DMS79 (cell line): Measurements from ENCODE around the gene TRAF1.

Source experiments
- DNase-seq: peaks from one replicate; lab custom pipeline; 2025; lab: John Stamatoyannopoulos, UW

TRAF1 gene

DNA sequence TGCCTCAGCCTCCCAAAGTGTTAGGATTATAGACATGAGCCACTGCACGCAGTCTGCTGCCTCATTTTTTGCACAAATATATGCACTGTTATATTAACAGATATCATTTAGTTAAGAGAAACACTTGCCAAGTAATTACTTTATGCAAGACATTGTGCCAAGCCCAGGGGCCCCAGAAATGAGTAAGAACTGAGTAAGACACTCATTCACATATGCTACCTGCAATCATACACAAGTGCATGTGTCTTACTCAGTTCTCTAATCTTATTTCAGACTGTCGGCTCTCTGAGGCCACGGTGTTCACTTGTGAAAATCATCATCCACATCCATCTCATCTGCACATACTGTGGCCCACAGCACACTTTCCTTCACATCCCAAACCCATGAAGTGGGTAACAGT is 16.0 kb downstream of the TRAF1 start:
- no peak for DNase-seq

DNA sequence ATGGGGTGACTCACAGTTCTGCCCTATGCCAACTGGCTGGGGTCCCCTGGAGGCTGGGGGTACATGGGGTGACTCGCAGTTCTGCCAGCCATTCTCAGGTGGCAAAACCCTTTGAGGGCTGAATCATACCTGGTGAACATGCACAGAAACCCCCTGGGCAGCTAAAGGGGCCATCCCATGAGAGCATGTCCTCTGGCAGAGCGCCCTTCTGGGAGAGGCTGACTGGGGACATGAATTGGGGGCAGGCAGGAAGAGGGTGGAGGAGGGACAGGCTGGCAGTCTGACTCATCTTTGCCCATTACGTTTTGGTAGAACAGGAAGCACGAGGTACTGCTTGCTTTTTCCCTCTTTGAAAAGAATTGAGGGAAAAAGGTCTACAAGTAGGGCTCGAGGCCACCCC is 16.7 kb downstream of the TRAF1 start:
- no peak for DNase-seq

DNA sequence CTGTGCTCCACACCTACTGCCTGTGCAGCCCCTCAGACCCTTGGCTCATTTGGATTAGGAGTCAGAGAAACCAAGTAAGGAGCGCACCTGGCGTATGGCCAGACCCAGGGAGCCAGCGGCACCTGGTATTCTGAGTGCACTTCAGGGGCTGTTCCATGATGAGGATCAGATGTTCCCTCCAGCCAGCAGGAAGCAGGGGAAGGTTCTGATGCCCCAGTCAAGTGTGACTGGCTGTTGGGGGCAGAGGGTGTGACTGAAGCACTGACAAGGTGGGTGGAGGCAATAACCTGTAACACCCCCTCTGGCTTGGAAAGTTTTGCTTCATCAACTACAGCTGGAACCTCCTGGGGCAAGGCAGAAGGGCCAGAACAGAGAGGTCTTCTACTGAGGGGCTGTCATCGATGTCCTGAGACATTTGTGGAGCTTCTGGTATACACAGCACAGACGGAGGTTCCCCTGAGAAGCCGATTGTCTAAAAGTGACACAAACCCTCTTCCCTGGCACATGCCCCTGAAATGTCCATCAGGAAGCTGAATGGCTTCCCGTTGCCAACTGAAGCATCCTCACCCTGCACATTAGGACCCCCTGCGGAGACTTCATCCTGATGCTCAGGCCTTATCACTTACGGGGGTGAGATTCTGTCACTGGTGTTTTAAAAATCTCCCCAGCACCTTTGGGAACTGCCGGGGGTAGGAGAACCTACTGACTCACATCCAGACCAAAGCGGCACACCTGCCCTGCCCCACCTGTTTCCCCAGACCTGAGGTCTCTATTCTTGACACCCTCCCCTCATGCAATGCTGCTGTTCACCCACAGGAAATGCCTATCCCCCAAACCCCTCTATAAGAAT is 21.1 kb downstream of the TRAF1 start:
- peak; percentile 90 for DNase-seq

DNA sequence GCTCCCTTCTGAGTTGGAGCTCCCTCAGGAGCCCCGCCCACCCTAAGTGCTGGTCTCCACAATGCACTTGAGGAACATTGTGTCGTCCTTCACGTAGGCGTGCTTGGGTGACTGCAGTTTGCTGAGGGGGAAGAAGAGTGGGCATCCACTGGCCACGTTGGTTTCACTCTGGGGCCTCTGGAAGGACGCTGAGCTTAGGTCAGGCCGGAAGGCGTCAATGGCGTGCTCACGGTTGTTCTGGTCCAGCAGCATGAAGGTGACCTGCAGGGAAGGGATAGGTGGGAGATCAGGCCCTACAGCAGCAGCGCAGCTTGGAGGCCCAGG is 21.7 kb downstream of the TRAF1 start:
- no peak for DNase-seq

DNA sequence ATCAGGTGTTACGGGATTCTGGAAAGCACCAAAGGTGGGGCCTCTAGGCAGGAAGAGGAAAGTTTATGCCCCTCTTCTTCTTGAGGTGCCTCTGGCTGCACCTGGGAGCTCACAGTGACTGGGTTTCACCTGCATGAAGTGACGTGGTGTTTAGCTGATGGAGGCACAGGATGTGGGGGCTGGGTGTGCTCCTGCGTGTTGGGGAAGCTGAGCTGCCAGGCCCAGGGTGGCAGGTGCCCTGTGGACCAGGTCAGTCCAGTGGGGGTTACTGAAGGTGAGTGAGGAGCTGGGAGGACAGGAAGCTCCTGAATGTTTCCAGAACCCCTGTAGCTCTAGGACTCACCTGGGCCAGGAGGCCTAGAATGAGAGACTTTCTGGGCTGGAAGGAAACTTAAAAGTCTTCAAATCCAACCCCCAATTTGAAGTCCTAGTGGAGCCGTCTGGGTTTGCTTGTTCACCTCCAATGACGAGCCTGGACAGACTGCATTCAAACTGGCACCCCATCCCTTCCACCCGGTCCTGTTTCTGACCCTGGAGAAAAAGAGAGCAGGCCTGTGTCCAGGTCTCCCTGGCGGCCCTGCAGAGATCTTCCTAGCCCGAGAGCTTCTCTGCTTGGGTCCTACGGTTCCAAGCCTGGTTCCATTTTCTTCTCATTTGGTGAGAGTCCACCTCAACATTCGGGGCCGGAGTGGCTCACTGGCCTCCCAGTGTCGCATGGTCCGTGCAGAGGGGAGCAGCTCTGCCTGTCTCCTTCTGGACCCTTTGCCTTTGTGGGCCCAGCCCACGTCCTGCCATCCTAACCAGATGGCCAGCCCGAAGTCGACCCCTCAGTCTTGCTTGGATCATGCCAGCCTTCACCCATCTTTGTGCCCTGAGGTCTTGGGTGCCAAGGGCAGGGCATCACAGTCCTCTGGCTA is 22.3 kb downstream of the TRAF1 start:
- DNase-seq = no peak

DNA sequence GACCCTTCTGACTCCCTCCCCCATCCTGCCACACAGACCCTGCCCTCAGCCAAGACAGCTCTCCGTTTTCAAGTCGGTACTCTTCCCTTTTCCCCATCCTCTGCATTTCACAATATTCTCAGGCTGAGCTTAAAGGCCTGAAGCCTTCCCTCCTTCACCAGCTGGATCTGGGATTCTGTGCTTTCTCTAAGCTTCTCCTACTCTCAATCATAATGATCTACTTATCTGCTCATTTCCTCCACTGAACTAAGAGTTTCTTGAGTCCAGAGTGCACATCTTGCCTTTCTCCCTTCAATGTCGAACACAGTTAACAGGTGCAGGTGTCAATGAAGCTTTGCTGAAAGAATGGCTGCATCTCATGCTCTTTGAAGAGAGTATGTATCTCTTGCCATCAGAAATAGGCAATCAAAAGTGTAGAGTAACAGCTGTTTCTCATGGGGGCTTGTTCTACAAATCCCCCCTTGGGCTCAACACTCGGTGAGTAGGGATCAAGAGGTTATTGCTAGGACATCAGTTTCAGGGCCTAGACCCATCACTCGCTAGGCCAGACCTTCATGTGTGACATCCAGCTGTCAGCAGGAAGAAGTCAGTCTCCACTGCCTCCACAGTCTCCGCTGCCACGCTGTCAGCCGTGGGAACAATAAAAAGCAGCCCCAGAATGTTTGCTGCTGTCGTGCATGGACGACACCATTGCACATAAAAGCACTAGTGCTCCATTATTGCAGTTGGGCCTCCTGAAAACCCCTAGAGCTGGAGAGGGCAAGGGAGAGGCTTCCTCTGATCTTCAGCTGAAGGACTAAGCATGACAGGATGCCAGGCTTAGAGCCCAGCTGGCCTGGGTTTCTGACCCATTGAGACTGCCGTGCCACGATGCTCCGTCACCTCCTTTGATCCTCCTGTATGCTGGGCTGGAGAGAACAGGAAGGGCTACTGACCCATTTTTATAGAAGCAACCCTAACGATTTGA is 23.7 kb downstream of the TRAF1 start:
- peak; percentile 83 for DNase-seq

DNA sequence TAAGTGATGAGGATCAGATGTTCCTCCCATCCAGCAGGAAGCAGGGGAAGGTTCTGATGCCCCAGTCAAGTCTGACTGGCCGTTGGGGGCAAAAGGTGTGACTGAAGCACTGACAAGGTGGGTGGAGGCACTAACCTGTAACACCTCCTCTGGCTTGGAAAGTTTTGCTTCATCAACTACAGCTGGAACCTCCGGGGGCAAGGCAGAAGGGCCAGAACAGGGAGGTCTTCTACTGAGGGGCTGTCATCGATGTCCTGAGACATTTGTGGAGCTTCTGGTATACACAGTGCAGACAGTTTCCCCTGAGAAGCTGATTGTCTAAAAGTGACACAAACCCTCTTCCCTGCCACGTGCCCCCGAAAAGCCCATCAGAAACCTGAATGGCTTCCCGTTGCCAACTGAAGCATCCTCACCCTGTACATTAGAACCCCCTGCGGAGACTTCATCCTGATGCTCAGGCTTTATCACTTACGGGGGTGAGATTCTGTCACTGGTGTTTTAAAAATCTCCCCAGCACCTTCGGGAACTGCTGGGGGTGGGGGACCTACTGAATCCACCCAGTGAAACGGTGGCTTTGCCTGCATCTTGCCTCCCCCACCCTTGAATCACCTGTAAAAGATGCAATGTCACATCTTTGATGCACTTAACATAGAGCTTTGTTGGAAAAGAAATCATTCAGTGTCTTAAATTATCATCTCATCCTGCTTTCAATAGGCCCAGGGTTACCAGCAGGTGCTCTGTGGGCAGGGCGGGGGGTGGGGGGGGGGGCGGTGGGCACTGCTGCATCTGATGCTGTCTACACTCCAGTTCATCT is 24.6 kb downstream of the TRAF1 start:
- DNase-seq = peak; percentile 88

DNA sequence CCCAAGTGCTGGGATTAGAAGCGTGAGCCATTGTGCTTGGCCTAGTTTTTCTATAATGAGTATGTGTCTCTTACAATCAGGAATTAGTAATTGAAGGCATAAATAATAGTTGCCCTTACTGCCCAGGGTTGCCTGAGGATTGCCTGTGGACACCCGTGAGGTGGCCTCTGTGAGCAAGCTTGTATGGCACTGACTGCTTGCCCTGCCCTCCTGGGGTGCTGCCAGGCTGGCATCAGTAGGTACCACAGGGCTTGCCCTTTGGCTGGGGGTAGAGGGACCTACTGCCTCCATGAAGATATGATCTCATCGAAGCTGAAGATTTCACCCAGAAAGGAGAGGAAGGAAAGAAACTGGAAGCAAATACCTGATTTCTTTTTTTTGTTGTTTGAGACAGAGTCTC is 25.8 kb downstream of the TRAF1 start:
- no peak for DNase-seq

DNA sequence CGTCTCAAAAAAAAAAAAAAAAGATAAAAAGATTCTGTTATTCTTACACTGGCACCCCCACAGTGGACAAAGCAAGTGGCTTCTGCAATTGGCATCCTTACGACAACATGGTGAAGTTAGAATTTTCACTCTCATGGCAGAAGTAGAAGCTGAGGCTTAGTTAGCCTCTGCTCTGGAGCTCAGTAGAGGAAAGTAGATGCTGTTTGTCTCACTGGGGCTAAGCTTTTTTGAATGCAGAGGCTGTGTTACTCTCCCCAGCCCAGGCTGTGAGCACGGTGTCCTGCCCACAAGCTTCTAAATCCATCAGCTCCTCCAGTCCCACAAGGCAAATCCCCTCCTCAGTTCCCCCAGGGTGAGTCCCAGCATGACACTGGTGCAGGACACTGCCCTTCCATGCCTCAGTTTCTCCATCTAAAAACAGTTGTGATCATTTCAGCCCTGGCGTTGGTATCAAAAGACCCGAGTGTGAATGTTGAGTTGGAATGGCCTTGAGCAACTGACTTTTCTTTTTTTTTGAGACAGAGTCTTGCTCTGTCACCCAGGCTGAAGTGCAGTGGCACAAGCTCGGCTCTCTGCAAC is 27.0 kb downstream of the TRAF1 start:
- DNase-seq = no peak

DNA sequence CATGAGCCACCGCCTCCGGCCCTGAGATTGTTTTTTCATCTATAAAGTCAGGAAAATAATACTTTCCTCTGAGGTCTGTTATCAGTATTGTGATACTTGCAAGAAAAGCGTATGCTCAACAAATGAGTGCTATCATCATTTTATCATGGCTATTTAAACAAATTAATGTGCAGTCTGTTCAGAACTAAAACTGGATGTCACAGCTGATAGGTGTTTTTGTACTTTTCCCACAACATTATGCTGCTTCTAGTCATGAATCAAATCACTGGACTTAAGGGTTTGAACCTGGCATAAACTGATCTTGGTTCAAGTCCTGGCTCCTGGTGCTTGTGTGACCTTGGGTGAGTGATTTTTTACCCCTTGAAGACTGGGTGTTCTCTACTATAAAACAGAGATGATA is 28.2 kb downstream of the TRAF1 start:
- no peak for DNase-seq

DNA sequence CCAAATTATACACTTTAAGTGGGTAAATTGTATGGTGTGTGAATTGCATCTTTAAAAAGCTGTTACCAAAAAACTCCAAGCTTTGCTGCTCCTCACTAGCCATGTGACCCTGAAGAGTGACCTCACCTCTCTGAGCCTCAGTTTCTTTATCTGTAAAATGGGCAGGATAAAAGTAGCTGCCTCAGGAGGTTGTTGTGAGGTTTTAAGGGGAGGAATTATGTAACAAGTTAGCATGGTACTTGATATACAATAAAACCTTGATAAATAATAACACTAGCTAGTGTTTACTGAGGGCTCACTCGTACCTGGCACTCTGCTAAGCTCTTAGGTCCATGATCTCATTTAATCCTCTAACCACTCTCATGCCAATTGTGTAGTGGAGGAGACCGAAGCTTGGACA is 30.6 kb downstream of the TRAF1 start:
- DNase-seq = no peak

DNA sequence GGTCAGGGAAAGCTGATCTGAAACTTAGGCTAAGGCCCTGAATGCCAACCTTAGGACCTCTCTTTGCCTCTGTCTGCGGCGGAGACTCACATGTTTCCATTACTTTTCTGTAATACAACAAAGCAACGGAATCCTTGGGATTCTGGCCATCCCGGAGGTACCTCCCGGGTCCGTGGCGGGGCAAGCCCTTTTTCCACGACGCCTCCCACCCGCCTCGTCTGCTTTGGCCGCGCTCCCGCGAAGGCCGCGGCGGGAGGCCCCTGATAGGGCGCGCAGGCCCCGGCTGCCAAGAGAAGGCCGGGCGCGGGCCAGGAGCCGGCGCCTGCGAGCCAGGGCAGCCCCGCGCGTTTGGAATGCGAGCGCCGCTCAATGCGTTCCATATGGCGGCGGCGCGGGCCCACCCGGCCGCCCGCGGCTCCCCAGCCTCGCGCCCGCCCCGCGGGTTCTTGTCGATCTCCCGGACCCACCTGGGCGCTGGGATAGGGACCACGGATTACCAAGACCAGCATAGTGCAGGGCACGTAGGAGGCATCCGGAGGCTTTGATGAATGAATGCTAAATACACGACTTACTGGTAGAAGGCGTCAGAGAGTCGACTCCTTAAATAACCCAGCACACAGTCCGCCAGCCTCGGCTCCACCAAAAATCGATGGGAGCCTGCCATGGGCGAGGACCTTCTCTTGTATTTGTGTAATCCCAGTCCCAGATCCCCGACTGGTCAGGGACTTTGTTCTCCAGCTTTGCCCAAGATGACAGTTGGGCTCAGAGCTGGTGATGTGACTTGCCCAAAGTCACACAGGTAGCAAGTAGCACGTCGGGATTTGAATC is 32.1 kb downstream of the TRAF1 start:
- DNase-seq = no peak

DNA sequence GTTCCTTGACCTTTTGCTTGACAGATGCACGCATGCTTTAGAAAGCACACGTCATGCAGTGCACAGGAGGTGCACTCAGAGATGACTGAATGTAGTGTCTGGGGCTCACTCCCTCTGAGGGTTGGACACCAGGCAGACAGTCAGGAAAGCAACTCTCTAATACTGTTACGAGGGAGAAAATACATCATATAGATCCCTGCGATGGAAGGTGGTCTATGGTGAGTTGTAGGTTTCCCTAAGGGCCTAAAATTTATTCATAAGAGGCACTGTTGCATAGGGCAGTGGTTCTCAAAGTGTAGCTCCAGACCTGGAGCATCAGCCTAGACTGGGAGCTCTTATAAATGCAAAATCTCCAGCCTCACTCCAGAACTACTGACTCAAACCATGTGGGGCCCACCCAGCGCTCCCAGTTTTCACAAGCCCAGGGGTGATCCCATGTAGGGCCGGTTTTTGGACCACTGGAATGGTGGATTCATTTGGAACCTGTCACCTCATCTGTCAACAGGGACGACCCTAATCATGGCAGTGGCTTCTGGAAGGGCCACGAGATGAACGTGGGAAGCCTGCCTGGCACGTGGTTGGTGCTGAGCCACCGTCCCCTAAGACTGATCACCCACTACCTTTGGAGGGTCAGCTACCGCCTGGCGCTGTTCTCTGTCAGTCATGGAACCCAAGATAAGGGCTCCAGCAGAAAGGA is 32.8 kb downstream of the TRAF1 start:
- no peak for DNase-seq

DNA sequence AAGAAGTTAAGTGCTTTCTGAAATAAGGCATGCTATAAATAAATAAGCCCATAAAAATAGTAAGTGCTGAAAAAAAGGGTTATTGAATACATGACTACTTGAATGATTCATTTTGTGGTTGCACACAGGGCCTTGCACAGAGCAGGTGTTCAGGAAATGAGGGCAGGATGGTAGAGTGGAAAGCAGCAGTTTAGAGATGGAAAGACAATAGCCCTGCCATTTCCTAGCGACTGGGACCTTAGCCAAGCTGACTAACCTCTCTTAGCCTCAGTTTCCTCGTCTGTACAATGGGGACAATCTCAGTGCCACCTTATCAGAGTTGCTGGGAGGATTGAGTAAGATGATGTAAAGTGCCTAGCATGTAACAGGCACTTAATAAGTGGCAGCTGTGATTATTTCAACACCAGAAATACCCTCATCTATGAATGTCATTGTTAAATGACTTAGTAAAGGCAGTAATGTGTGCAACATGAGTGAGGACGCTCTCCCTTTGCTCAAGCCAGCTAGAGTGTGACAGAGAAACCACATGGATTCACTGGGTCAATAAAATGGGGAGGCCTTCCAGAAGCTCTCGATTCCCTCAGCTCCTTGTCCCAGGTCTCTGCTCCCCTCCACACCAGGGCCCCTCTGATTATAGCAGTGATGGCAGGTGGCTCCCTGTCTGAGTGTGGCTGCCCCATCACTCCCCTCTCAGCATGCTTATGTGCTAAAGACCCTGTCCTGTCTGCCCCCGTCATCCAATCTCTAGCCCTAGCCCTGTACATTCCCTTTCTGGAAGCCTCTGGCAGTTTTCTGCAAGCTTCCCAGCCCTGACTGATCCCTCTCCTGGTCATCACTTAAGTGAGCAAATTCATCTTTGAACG is 33.6 kb downstream of the TRAF1 start:
- peak; percentile 89 for DNase-seq

DNA sequence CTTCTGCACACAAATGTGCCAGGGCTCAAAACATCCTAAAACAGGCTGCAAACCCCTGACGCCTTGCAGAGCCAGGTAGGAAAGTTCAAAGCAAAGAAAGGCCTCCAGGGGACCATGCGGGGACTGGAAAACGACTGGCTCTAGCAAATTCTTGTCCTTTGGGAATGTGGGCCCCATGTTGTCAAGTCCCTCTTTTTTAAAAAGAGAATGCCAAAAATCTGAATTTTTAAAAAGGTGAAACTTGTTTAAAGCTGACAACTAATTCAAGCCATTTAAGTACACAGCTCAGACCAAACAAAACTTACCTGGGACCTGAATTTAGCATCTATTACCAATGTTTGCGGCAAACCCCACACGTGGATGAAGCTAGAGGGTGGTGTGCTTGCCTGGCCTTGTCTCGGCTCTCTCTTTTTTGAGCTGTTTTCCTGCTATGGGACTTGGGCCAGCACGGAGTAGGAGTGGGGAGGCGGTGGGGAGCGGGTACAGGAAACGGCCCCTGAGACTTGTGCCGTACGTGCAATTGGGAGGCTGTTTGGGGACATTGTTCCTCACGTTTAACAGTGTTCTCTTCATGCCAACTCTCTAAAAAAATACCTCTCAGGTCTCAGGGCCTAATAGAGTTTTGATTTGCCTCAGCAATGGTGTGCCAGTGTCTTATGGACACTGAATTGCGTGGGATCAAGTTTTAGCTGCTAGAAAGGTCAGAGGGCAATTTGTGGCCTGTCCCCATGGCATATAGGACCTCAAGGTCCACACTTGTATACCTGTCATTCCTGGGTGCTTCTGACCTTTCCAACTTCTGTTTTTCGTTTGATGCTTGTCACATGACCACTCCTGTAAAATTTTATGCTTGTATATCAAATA is 34.5 kb downstream of the TRAF1 start:
- no peak for DNase-seq

DNA sequence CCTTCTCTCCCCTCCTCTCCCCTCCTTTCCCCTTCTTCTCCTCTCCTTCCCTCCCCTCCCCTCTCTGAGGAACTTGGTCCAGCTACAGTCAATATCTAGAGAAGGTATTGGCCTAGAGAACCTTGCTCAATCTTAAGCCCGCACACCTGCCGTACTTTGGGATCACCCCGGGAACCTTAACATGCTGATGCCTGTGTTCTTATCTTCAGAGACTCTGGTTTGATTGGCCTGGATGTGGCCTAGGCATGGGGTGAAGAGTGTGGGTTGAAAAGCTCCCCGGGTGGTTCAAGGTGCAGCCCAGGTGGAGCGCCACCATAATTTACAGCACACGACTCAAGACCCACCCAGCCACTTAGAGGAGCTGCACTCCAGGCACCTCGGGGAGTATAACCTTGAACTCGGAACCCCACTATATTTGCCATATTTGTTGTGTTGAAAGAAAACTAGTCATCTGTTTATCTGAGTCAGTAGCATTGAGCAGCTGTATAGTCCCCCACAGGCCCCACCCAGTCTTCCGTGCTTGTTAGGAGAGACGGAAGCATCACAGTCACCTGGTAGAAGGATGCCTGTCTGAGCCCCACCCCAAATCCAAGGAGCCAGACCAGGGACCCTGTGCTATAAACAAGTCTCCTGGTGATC is 35.2 kb downstream of the TRAF1 start:
- peak; percentile 40 for DNase-seq
